HG02885 (cell line): Measurements from ENCODE around the gene ALDH1A1.
"Not testable (repeated sequence)": the region's sequence is repeated elsewhere in the genome, so short reads cannot be mapped to it uniquely, and the experiment has no call there.

Experiments used
- ATAC-seq: cut with Tn5 transposase; IDR thresholded peaks from one replicate; pipeline ENCODE4 v1.9.1; 2021; ENCODE audit warnings: mild to moderate bottlenecking; ENCODE audit not compliant: unreplicated experiment, poor library complexity

The ALDH1A1 gene

GRCh38 chr9:72946318-72946717 is 6.5 kb downstream of the ALDH1A1 start:
- no peak for ATAC-seq

GRCh38 chr9:72945391-72945790 is 7.5 kb downstream of the ALDH1A1 start:
- no peak for ATAC-seq

DNA sequence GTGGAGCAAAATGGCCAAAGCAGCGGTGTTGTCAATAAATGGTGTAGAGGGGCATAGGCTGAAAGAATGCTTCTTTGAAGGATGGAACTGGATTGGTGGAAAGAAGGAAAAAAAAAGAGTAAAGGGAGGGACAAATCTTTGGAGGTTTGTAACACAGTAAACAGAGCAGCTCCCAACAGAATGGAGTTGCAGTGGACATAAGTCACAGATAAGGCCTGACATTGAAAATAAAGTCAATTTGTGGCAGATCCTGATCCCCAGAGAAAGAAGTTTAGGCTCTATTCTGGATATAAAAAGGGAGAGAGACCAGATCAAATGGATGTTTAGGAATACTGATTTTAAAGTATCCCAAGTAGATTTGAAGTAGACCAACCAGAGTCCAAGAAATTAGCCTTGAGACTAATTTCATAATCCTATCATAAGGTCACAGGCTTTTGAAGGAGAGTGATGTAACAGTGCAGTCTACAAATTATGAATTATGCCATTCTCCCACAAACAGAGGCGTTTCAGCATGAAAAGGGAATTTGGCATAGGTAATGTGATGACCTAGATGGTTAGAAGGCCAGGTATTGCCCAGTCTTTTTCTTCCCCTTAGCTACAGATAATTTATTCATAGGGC is 8.9 kb downstream of the ALDH1A1 start:
- ATAC-seq = no peak

- no peak for ATAC-seq
These were observed 10.4 kb downstream of the ALDH1A1 start for GRCh38 chr9:72942451-72942850.

DNA sequence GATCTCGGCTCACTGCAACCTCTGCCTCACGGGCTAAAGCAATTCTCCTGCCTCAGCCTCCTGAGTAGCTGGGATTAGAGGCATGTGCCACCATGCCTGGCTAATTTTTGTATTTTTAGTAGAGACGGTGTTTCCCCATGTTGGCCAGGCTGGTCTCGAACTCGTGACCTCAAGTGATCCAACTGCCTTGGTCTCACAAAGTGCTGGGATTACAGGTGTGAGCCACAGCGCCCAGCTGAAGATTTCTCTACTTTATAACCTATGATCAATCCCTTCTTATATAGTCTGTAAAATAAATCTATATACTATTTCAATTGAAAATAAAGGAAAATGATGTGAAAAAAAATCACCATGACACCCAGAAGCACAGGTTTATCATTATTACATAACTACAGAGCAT is 13.3 kb downstream of the ALDH1A1 start:
- not testable (repeated sequence) for ATAC-seq

DNA sequence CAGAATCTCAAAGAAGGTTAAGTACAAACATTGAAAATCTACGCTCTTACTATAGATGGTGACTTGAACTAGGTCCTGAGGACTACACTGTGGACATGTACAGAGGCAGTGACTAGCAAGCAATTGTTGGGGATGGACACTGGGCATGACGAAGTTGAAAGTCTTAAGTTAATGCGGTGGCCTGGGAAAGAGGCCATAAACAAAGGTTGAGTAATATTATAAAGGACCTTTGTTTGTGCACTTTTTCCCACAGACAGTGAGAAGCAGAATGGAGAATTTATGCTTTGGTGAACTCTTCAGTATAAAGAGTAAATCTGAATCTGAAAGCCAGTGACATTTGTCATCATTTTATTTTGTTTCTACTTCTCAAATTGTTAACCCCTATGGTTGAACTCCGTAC is 15.3 kb downstream of the ALDH1A1 start:
- no peak for ATAC-seq

DNA sequence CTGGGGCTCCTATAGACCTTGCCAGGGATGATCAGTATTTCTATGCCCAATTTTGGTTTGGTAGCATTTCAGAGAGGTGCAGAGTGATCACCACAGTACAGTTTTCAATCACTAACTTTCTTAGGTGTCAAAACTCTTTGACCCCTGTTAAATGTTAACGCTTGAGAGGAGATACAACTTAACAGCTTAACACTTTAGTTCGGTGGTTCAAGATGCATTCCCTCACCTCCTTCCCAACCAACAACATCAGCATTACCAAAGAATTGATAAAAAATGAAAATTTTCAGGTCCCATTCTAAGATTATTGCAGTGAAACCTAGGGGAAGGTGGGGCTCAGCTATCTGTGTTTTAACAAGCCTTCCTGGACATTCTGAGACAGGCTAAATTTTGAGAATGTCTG is 16.2 kb downstream of the ALDH1A1 start:
- ATAC-seq = no peak

- no peak for ATAC-seq
These were observed 16.6 kb downstream of the ALDH1A1 start for GRCh38 chr9:72936266-72936665.

GRCh38 chr9:72935595-72935994 is 17.3 kb downstream of the ALDH1A1 start:
- ATAC-seq = no peak

- ATAC-seq = no peak
These were observed 18.9 kb downstream of the ALDH1A1 start for GRCh38 chr9:72933730-72934665.

- ATAC-seq = no peak
These were observed 20.2 kb downstream of the ALDH1A1 start for GRCh38 chr9:72932619-72933018.

DNA sequence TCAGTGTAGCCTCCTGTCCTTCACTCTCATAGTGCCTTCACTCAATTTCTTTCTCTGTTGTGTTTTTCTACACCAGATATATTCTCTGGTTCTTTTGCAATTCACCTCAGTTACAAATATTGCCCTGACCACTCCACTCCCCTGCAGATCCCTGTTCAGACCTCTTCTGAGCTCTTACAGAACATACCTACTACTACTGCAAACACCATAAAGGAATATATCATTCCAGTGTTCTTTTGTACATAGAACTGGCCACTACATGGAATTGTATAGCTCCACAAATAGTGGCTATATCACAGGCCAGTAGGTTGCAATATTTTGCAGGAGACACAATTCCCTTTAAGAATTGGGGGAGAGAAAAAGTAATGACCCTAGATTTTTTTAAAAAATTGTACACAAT is 21.0 kb downstream of the ALDH1A1 start:
- no peak for ATAC-seq

DNA sequence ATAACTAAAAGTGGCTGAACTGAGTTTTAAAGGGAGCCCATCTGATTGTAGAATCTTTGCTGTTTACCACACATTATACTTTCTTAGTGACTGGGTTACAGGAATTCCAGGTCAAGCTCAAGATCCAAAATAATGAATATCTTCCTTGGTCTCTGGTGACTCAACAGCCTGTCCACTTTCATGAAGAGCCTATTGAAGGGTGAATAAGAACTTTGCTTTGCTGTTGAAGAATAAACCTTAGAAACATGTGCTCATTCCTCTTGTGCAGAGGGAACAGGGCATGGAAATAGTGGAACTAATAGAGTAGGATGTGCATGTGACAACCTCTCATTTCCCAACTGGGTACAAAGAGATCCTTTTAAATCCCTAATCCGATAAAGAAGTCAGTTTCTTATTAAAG is 21.4 kb downstream of the ALDH1A1 start:
- ATAC-seq = no peak

DNA sequence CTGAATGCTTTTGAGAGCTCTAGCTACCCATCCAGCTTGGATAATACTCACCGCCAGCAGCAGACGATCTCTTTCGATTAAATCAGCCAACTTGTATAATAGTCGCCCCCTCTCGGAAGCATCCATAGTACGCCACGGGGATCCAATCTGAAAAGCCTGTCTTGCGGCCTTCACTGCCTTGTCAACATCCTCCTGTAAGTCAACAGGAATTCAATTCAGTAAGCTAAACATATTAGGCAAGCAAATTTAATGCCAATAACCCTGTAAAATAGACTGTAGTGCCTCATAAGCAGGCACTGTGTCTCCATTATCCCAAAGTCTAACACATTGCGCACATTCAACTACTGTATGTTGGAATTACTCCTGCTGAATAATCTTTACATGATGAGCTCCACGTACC is 22.0 kb downstream of the ALDH1A1 start:
- ATAC-seq = no peak

- ATAC-seq = no peak
These were observed 23.3 kb downstream of the ALDH1A1 start for GRCh38 chr9:72929542-72929941.

- no peak for ATAC-seq
These were observed 24.8 kb downstream of the ALDH1A1 start for GRCh38 chr9:72928042-72928507.

DNA sequence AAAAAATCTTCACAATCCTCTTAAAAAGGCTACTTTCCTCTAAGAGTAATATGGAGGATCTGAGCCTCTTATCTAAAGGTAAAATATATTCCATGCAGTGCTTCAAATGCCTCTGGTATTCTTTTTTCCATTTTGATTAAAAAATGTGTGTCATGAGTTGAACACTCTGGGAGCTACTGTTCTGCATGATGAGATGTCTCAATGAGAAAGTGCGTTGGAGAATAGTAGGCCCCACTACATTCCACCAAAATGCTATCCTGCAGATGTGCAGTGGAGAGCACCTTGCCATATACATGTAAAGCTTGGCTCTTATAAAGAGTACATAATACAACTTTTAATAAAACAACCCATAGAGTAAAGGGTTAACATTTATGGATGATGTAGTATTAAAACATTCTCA is 26.3 kb downstream of the ALDH1A1 start:
- ATAC-seq = no peak

- no peak for ATAC-seq
These were observed 27.0 kb downstream of the ALDH1A1 start for GRCh38 chr9:72925891-72926290.

- no peak for ATAC-seq
These were observed 27.6 kb downstream of the ALDH1A1 start for GRCh38 chr9:72925126-72925789.

DNA sequence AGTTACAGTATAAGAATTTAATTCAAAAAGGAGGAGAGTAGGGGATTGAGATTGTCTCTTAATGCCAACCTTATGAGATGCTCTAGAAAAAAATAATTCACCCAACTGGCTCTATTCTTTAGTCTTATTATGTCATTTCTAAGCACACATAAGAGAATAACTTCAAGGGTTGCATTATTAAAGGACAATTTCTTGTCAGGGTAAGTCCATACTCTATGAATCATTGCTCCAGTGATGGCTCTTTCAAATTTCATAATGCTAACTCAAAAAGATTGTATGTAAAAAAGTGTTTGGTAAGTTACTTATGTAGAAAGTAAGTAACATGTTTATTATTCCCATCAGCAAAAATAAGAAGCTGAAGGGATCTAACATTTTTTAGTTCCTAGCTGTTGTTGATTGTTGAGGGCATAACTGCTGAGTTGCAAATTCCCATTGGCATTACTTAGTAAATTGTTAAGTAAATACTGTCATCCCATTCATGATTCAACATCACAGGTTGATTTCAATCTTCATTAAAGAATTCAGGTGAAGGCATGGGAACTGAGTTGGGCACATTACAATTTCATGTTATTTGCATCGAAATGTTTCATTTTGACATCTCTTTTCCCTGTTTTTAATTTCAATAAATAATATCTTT is 28.6 kb downstream of the ALDH1A1 start:
- no peak for ATAC-seq

GRCh38 chr9:72923077-72923476 is 29.8 kb downstream of the ALDH1A1 start:
- ATAC-seq = no peak
